Measurements from ENCODE around the gene KLHDC8A.

The KLHDC8A gene

DNA sequence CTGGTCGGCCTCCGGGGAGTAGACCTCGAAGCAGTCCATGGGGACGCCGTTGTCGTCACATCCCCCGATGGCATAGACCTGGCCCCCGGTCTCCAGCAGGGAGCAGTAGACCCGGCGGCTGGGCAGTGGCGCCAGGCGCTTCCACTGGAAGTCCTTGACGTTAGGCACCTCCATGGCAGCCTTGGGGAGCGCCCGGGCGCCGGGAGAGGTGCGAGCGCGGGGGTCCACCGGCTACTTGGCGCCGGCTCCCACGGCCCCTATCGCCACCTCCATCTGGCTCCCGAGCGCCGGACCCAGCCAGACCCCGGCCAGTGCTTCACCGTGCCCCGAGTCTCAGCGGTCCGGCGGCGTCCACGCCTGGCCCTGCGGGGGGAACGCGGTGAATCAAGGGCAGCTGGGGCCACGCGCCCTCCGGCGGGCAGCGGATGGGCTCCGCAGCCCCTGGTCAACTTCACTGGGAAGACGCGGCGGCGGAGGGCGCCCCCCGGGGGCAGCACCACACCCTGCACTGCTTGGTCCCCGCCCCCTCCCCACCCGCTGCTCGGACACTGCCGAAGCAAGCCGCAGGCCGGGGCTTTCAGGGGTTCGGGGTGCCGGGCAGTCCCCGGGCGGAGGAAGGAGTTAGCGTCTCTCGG, 13.2 kb downstream of the KLHDC8A start:
- DNase-seq (ENCODE audit: low spot score) = no peak

DNA sequence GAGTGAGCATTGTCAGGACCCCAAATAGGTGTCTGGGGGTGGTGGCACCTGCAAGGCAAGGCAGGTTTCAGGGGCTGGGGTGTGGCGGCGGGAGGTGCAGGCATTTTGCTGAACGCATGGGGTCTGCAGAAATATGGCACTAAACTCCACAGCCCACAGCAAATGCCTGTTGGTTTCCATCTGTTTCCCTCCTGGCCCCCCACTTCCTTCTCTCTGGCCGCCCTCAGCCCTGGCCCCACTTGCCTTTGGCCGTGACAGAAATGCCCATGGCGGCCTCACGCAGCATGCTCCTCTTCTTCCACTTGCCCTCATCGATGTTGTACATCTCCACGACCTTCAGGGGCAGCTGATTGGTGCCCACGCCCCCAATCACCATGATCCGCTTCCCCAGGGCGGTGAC, 13.7 kb downstream of the KLHDC8A start:
- no peak for DNase-seq (ENCODE audit: low spot score)

DNA sequence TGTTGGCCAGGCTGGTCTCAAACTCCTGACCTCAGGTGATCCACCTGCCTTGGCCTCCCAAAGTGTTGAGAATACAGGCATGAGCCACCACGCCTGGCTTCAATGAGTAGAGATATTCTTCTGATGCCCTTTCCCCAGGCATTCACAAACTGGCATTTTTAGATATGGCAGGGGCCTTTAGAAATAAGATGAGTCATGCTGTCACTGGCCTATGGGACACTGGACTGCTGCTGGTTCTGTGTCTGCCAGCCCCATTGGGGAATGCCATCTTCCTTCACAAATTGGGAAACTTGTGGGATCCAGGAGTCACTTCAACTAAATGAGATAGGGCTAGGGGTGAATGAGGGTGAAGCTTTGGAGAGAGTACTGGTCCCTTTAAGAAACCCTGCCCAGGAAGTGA, 16.0 kb downstream of the KLHDC8A start:
- DNase-seq (ENCODE audit: low spot score) = no peak

DNA sequence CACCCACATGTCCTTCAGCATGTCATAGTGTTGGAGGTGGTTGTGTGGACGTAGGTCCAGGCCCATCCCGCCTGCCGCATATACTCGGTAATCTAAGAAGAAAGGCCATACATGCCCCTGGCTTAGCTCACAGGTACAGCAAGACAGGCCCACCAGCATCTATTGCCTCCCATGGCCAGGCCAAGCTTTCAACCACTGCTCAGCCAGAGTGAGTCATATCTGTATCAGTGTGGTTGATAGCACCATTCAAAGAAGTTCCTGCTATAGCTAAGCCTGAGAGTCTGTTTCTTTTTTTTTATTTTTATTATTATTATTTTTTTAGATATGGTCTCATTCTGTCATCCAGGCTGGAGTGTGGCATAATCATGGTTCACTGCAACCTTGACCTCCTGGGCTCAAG, 17.0 kb downstream of the KLHDC8A start:
- no peak for DNase-seq (ENCODE audit: low spot score)

DNA sequence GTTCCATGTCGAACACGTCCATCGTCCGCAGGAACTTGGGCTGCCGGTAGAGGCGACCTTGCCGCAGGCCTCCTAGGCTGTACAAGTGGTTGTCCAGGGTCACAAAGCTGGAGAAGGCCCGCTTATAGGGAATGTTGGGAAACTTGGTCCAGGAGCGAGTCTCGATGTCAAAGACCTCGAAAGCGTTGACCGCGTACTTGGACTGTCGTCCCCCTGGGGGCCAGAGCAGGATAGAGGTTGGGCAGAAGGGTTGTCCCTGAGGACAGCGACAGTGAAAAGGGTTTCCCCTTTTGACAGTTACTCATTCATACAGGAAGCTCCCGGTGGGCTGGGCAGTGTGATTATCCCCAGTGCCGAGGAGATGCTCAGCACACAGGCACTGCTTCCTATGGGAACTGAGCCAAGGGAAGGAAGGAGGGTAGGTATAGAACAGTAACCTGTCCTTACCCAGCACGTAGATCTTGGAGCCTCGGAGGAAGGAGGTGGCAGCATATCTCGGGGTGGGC, 17.5 kb downstream of the KLHDC8A start:
- DNase-seq (ENCODE audit: low spot score) = no peak

DNA sequence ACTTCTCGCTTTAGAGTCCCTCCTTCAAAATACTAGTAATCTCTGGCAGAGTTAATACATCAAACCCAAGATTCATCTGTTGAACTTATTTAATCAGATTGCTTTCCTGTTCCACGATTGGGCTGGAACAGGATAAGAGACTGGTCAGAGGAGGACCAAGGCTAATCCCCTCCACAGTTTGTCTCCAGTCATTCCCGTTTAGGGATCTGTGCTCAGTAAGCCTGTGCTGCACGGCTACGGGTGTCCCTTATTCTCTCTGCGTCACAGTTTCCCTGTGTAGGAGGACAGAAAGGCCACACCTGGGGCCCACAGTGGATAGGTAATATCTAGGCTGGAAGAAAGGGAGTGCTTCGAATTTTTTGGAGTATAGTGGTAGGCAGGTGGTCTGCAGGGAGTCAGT, 18.7 kb downstream of the KLHDC8A start:
- DNase-seq (ENCODE audit: low spot score) = no peak

DNA sequence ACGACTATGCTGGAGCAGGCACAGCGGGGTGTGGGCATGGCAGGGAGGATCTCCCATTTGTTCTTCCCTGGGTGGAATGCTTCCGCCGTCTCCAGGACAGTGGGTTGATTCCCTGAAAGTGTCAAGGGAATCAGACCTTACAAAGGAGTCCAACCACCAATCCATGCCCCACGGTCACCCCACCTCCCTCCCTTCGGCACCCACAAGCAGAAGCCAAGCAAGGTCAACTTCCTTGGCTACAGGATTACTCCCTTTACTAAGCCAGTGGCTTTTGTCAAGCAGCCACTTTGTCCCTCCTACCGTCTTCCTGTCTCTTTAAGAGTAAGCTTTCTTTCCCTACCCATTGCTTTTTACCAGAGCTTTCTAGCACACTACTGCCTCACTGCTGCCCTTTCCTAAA, 19.2 kb downstream of the KLHDC8A start:
- no peak for DNase-seq (ENCODE audit: low spot score)

DNA sequence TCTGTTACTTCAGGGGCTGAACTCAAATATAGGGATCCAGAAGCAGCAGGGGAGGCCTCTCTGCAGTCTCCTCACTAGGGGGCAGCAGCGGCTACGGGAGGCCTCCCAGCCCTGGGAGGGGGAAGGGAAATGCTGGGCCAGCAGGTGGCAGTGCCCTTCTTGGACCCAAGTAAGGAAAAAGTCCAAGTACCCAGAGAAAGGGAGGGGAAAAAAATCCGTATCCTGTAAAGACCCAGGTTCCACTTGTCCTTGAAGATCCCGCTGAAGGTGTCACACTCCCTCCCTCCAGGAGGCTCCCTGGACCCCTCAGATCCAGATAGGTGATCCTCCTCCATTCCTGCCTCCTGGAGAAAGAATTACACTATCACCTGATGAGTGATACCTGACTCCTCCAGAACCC, 21.0 kb downstream of the KLHDC8A start:
- DNase-seq (ENCODE audit: low spot score) = peak; percentile 90

DNA sequence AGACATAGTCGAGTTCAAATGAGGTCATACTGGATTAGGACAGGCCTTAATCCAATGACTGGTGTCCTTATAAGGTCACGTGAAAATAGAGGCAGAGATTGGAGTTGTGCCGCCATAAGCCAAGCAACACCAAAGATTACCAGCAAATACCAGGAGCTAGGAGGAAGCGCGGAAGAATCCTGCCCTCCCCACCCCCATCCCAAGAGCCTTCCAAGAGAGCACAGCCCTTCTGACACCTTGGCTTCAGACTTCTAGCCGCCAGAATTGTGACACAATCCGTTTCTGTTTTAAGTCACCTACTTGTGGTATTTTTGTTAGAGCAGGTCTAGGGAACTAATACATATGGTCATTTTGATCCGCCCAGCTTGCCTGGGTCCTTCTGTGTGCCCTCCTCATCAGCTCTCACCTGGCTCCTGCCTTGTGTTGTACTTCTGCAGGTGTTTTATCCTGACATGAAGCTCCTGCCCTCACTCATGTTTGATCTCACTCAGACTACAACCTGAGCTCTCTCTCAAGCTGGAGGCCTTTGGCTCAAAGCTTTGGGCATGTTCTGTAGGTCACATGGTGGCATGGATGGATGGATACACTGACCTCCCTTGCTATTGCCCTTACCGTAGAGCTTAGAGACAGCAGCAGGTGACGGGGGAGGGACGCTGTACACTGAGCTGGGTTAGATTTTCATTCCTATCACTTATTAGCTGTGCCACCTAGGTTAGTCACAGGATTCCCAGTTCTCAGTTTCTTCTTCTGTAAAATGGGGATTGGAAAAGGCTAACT, 24.5 kb downstream of the KLHDC8A start:
- no peak for DNase-seq (ENCODE audit: low spot score)

DNA sequence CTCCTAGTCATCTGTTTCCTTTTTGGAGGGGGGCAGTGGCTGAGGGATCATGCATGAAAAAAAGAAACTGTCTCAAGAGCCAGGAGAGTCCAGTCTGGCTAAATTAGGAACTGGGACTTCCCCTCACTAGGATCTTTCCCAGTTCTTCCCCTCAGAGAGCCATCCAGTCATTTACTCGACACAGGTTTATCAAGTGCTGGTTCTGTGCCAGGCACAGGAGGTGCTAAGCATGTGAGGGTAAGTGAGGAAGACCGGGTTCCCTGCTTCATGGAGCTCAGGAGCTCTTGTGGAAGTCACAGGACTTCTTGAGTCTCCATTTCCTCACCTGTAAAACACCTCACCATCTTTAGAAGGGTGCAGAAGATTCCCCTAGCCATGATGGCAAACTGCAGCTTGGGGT, 26.6 kb downstream of the KLHDC8A start:
- no peak for DNase-seq (ENCODE audit: low spot score)

DNA sequence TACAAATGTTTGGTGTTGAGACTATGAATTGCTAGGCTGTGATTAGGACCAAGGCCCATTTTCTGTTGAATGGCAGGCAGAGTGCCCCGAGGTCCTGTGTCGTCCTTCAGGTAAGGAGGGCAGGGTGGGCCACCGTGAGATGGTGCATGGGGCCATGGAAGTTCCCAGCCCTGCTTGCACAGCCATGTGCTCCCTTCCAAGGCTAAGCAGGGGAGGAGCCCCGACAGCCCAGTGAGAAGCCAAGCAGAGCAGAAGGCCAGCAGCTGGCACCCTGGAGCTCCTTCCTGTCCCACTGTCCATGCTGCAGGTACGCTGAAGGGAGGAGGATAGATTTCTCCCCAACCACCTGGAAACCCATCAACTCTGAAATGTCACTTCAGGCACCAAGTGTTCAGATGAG, 27.0 kb downstream of the KLHDC8A start:
- DNase-seq (ENCODE audit: low spot score) = no peak

DNA sequence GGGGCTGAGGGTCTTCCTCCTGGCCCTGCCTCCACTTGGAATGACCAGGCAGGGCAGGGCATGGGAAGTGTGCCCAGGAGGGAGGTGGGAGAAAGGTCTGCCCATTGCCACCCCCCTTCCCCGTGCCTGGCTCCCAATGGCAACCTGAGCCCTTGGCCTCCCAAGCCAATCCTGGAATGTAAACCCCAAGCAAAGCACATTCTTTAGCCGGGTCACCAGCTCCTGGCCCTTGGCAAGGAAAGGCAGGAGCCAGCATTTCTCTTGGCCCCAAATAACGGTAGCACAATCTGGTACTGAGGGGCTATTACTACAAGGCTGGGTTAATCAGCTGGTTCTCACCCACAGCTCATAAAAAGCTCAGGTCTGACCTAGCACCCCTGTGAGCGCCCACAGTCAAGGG, 28.2 kb downstream of the KLHDC8A start:
- DNase-seq (ENCODE audit: low spot score) = no peak

DNA sequence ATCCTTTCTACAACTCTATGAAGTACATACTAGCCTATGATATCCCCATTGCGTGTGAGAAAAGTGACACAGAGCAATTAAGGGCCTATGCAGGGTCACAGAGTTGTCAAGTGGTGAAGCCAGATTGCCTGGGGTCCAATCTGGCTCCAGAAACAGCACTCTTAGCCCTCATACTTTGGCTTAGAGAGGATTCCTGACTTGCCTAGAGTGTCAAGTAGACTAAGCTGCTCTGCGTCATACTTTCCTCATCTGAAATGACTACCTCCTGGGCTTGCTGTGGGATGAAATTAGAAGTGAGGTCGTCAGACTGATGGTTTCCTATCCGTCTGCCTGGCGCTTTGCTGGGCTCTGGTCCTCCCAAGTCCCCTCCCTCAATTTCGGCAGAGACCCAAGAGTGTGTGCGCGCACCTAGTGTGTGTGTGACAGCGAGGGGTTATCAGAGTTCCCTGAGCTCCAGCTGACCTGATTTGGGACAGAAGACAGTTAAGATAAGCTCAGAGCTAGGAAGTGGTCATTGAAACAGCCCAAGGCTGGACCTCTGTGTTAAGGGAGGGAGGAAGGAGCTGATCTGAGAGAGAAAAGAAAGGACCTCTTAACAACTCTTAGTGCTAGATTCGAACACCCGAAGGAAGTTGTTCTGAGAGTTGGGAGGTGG, 29.8 kb downstream of the KLHDC8A start:
- DNase-seq (ENCODE audit: low spot score) = no peak

DNA sequence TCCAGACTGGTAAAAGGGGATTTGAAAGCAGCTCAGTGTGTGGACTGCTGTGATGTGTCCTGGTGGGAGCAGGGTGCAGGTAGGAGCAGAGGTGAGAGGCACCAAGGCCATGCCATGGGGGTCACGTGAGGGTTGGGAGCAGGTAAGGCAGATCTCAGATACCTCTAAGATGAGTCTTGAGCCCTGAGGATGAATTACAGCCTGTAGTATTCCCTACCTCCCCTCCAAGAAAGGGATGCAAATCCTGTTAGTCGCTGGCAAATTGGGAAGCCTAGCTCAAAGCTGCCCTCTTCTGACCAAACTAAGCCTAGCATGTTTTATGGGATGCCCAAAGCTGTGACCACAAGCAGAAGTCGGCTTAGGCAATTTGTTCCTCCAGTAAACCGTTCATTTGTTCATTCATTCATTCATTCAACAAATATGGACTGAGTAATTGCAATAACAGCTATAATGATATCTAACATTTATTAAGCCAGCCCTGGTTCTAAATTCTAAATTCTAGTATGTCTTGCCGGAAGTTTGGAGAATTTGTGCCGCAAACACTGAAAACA, 31.3 kb downstream of the KLHDC8A start:
- DNase-seq (ENCODE audit: low spot score) = peak; percentile 82

DNA sequence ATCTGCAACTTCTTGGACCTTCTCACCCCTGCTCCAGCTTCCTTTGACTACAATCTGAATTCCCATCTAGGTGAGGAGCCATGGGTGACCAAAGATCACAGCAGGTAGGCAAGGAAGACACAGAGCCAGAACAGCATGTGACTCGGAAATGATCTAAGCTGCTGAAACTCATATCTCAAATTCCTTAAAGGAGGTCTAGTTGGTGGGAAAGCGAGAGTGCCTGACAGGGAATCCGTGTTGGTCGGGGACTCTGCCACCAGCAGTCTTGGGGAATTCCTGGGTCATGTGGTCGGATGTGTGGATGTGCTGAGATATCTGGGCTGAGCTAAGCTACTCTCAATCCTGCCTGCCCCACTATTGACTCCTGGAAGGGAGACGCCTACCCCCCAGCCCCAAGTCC, 31.9 kb downstream of the KLHDC8A start:
- no peak for DNase-seq (ENCODE audit: low spot score)

DNA sequence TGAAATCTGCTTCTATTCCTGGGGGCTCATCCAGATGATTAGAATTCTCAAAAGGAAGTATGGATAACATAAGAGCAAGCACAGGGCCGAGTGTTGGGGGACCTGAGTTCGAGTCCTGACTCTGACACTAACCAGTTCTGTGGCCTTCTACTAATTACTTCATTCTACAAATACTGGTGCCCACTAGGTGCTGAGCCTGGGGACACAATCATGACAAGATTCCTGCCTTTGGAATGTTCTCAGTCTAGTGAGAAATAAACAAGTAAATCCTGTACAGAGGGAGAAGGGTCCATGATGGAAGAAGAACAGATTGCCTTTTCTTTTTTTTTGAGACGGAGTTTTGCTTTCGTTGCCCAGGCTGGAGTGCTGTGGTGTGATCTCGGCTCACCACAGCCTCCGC, 32.9 kb downstream of the KLHDC8A start:
- DNase-seq (ENCODE audit: low spot score) = no peak

DNA sequence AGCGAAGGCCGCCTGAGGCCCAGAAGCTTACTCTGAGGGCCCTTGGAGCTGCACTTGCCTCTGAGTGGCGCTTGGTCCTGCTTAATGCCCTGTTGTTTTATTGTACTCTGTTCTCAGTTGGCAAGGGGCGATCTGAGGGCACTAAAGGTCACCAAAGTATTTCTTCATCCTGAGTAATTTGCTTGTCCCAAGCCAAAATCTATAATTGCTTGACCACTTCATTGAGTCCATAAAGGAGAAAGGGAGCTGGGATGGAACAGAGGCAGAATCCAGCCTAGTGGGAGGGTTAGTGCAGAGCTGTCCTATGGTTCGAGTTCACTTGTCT, 34.8 kb downstream of the KLHDC8A start:
- no peak for DNase-seq (ENCODE audit: low spot score)

DNA sequence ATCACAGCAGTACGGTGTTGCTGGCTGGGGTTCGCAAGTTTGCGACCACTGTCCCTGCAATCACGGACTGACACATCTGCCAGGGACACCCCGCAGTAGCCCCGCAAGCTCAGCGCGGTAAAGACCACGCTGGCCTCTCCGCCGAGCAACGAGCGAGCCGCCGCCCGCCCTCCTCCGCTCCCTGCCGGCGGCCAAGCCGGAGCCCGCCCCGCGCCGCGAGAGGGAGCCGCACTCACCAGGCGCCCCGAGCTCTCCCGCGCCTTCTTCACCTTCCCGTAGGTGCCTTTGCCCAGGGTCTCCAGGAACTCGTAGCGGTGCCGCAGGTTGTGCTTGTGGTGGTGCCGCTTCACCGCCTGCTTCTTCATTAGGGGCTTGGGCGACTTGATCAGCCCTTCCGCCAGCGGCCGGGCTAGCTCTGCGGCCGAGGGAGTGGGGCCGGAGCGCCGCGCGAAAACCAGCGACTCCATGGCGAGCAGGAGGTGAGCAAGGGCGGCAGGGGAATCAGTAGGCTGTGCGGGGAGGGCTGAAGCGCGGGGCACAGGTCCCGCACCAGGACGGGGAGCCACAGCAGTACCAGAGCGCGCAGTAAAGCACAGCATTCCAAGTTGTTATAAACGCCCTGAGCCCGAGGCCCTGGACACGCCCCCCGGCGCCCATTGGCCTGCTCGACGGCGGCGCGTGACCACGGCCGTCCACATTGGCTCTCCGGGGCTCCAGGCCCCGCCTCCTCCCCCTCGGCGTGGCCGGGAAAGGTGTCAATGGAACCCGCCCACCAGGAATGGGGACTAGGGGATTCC, 35.4 kb downstream of the KLHDC8A start, which contains the start of gene NUAK2:
Gene NUAK2, minus strand, starts transcription at position 584 of the 797 bp plus-strand sequence. Its CDS starts 117 bp downstream, at position 467.
- DNase-seq (ENCODE audit: low spot score) = peak; percentile 92

DNA sequence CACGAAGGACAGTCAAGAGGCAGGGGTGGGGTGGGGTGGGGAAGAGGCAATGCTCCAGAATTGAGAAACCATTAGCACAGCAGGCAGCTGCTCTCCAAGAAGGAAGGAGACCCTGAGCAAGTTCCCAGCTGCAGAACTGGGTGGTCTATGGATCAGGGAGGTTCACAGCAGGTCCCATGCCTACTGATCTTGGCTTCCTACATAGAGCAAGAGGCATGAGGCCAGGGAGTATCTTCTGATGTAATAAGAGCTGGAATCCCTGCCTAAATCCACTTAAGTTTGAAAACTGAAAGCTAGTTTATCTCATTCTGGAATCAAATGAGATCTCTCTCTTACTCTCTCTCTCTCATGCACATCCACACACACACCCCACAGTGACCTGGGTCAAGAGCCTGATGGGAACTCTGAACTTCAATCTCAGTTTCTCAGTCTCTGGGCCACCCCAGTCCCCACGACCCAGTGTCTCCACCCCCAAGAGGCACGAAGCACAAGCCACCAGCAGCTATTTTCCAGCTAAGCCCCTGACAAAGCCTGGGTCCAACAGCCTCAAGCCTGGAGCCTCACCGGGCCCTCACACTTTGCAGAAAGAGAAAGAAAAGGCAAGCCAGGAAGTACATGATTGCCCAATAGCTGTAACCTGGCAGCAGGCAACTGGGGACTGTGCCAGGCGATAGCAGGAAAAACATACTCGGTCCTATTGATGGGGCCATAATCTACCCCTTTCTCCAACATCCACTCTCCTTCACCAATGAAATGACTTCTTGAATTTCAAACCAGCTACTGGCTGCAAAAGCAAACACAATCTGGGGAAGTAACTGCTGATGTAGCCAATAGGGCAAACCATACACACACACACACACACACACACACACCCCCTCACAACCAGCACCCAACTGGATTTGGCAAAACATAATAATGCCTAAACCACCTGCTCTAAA, 37.4 kb downstream of the KLHDC8A start:
- DNase-seq (ENCODE audit: low spot score) = no peak

DNA sequence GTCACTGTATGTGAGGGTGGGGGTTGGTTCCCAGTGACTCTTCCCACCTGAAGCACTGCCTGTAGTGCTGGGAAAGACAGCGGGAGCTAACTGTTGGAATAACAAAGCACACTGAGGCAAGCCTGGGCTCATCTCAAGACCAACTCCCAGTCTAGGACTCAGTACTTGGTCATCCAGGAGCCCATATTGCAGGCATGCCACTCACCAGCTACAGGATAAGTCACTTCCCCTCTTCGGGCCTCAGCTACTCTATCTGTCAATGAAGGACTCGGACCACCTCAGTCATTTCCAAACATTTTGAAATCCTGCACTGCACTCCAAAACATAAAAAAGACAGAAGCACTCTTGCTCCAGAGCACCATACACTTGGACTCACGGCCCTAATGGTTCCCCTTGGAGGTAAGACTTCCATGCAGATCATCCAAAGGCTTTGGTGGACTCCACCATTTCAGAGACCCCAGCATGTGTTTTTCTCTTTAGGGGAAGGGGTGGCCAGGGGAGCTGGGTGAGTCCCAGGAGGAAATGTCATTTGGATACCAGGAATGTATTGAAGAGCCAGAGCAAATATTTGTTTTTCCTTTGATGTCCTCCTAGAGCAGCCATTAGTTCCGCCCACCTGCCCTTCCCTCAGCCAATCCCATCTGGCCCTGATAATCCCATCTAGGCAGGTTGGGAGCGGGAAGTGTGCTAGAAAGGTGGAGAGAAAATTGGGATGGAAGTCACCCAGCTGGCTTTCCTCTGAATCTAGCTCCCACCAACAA, 38.3 kb downstream of the KLHDC8A start:
- DNase-seq (ENCODE audit: low spot score) = no peak
